HG03045 (cell line): ENCODE data around the gene NPIPB9.

Experiments
- ATAC-seq: cut with Tn5 transposase; IDR thresholded peaks from one replicate; pipeline ENCODE4 v1.9.1; 2021; ENCODE audit warnings: mild to moderate bottlenecking, moderate library complexity; ENCODE audit not compliant: unreplicated experiment

The NPIPB9 gene

DNA sequence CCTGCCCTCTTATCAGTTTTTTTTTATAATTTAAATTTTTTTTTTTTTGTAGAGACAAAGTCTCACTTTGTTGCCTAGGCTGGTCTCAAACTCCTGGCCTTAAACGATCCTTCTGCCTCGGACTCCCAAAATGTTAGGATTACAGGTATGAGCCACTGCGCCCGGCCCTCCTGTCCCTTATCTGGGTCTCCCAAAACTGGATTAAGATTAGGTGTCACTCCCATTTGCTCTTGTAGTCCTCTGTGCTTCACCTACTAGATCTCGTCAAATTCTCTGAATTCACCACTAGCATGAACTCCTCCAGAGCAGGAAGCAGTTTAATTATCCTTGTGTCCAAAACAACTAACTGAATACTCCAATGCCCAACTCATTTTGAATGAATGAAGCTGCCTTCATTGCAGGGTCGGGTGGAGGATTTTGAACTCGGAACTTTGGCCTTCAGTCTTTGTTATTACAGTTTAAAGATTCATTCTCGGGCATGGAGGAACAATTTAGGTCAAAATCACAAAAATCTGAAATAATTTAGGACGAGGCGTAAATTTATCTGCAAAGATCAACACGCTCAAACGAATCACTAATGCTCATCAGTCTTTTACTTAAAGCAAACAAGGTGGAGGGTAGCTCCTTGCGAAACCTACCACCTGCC is 70.4 kb downstream of the NPIPB9 start:
- no peak for ATAC-seq
